IMR-90 (cell line): ENCODE data around the gene GABARAPL1. TPM values are rescaled to one million over a fixed set of nuclear protein-coding genes. Genes with fewer than 3 reads are reported as not detected.

Experiments used
- ATAC-seq: fragments of 200-7000 bp; cut with Tn5 transposase; 2 replicates; pipeline ENCODE4 v1.9.1; 2020; ENCODE audit warnings: low read depth, mild to moderate bottlenecking, moderate library complexity
- BruUV-seq: library from RNA; stranded (reverse); fragments of 400-500 nt; replicated peaks from 2 replicates; lab custom pipeline; 2021; lab: Mats Ljungman, UMichigan
- CTCF ChIA-PET: fragments of 300-600 bp; formaldehyde crosslinking; extraction: SDS; loops from one replicate; lab custom pipeline; 2021; ENCODE audit warnings: antibody characterized with exemption; lab: Yijun Ruan, JAX
- POLR2A ChIA-PET: fragments of 300-600 bp; sonication (Branson Sonifier 250); formaldehyde crosslinking; loops from one replicate; lab custom pipeline; 2022; ENCODE audit warnings: antibody characterized with exemption; ENCODE audit not compliant: unreplicated experiment; lab: Charles Lee
- DNase-seq: peaks from one replicate; pipeline ENCODE4 v3.0.0; 2013
- H2AFZ ChIP-seq: replicated peaks from 2 replicates; pipeline ENCODE3; 2013; ENCODE audit warnings: low read length, mild to moderate bottlenecking; ENCODE audit not compliant: poor library complexity
- H2AK5ac ChIP-seq: 2 replicates; pipeline ENCODE4 v1.6.1; 2013; ENCODE audit warnings: low read depth, low read length, inconsistent platforms
- H2AK9ac ChIP-seq: replicated peaks from 2 replicates; pipeline ENCODE3; 2013; ENCODE audit warnings: mild to moderate bottlenecking, low read depth, low read length, moderate library complexity; ENCODE audit not compliant: poor library complexity
- H2BK120ac ChIP-seq: 2 replicates; pipeline ENCODE4 v1.6.1; 2013; ENCODE audit warnings: low read depth, low read length, inconsistent platforms
- H2BK15ac ChIP-seq: 3 replicates; pipeline ENCODE4 v1.6.1; 2013; ENCODE audit warnings: low read depth, low read length, inconsistent platforms
- H2BK20ac ChIP-seq: 2 replicates; pipeline ENCODE4 v1.6.1; 2013; ENCODE audit warnings: low read depth, mild to moderate bottlenecking, inconsistent platforms, low read length, moderate library complexity
- H2BK5ac ChIP-seq: 2 replicates; pipeline ENCODE4 v1.6.1; 2013; ENCODE audit warnings: mild to moderate bottlenecking, low read depth, low read length, inconsistent platforms; ENCODE audit not compliant: poor library complexity, severe bottlenecking
- H3K14ac ChIP-seq: replicated peaks from 2 replicates; pipeline ENCODE4 v1.6.1; 2013; ENCODE audit warnings: low read depth, low read length, inconsistent platforms
- H3K18ac ChIP-seq: 2 replicates; pipeline ENCODE4 v1.6.1; 2013; ENCODE audit warnings: low read depth, low read length, control low read depth
- H3K23ac ChIP-seq: 2 replicates; pipeline ENCODE4 v1.6.1; 2013; ENCODE audit warnings: low read depth, low read length, inconsistent platforms
- H3K27ac ChIP-seq: 2 replicates; pipeline ENCODE4 v1.5.1; 2013; ENCODE audit warnings: mild to moderate bottlenecking, control low read depth, low read length; ENCODE audit not compliant: insufficient read depth
- H3K27me3 ChIP-seq: 2 replicates; pipeline ENCODE4 v1.6.1; 2013; ENCODE audit warnings: low read length; ENCODE audit not compliant: control insufficient read depth, insufficient read depth
- H3K36me3 ChIP-seq: 2 replicates; pipeline ENCODE4 v1.6.1; 2013; ENCODE audit warnings: low read length, mixed read lengths; ENCODE audit not compliant: control insufficient read depth, insufficient read depth
- H3K4ac ChIP-seq: 2 replicates; pipeline ENCODE4 v1.6.1; 2013; ENCODE audit warnings: low read depth, low read length, inconsistent platforms
- H3K4me1 ChIP-seq: 2 replicates; pipeline ENCODE4 v1.6.1; 2013; ENCODE audit warnings: low read length, mixed read lengths; ENCODE audit not compliant: control insufficient read depth, insufficient read depth
- H3K4me2 ChIP-seq: 2 replicates; pipeline ENCODE4 v1.6.1; 2013; ENCODE audit warnings: low read depth, mild to moderate bottlenecking, control low read depth, low read length, moderate library complexity
- H3K4me3 ChIP-seq: 2 replicates; pipeline ENCODE4 v1.5.1; 2013; ENCODE audit warnings: low read depth, mild to moderate bottlenecking, control low read depth, low read length, moderate library complexity; ENCODE audit not compliant: insufficient read depth
- H3K56ac ChIP-seq: 2 replicates; pipeline ENCODE4 v1.6.1; 2013; ENCODE audit warnings: low read length, inconsistent platforms; ENCODE audit not compliant: insufficient read depth; ENCODE audit errors: extremely low read depth
- H3K79me1 ChIP-seq, 2 experiments: 2 replicates each; pipeline ENCODE4 v1.6.1; 2013; ENCODE audit warnings: low read length in 2 of 2, inconsistent platforms in 1 of 2, low read depth in 1 of 2
- H3K9ac ChIP-seq: 2 replicates; pipeline ENCODE4 v1.6.1; 2013; ENCODE audit warnings: low read depth, low read length, control low read depth
- H3K9me1 ChIP-seq: 2 replicates; pipeline ENCODE4 v1.6.1; 2013; ENCODE audit warnings: low read length, inconsistent platforms; ENCODE audit not compliant: insufficient read depth
- H3K9me3 ChIP-seq: 2 replicates; pipeline ENCODE4 v1.6.1; 2013; ENCODE audit warnings: low read length; ENCODE audit not compliant: control insufficient read depth, insufficient read depth
- H4K20me1 ChIP-seq: 2 replicates; pipeline ENCODE4 v1.6.1; 2013; ENCODE audit warnings: low read length, inconsistent platforms; ENCODE audit not compliant: insufficient read depth
- H4K5ac ChIP-seq: 2 replicates; pipeline ENCODE4 v1.6.1; 2013; ENCODE audit warnings: mild to moderate bottlenecking, low read depth, low read length, control low read depth
- H4K8ac ChIP-seq, 2 experiments: 2 replicates each; pipeline ENCODE4 v1.6.1; 2013; ENCODE audit warnings: low read depth in 2 of 2, low read length in 2 of 2, control low read depth in 1 of 2, inconsistent platforms in 1 of 2
- H4K91ac ChIP-seq: 2 replicates; pipeline ENCODE4 v1.6.1; 2013; ENCODE audit warnings: low read depth, low read length, inconsistent platforms; ENCODE audit not compliant: insufficient read depth
- CEBPB ChIP-seq: IDR thresholded peaks from 2 replicates; pipeline ENCODE4 v1.6.1; 2012; ENCODE audit warnings: low read depth, low read length, improper control_type of control experiment
- CHD1 ChIP-seq: IDR thresholded peaks from 2 replicates; pipeline ENCODE4 v1.6.1; 2012; ENCODE audit warnings: low read depth, low read length, improper control_type of control experiment
- CTCF ChIP-seq: conservative IDR thresholded peaks from 2 replicates; pipeline ENCODE4 v1.5.1; 2012; ENCODE audit warnings: mild to moderate bottlenecking, low read depth, low read length, improper control_type of control experiment
- ELK1 ChIP-seq: fragments of 150-350 bp; IDR thresholded peaks from 2 replicates; pipeline ENCODE4 v1.6.1; 2016; ENCODE audit warnings: low read depth, mild to moderate bottlenecking, low read length, moderate library complexity, borderline replicate concordance
- MAZ ChIP-seq: IDR thresholded peaks from 2 replicates; pipeline ENCODE4 v1.6.1; 2012; ENCODE audit warnings: low read depth, mild to moderate bottlenecking, low read length, improper control_type of control experiment, moderate library complexity, borderline replicate concordance
- MXI1 ChIP-seq: IDR thresholded peaks from 2 replicates; pipeline ENCODE4 v1.6.1; 2012; ENCODE audit warnings: low read depth, mild to moderate bottlenecking, low read length, moderate library complexity, borderline replicate concordance
- POLR2A ChIP-seq: IDR thresholded peaks from 2 replicates; pipeline ENCODE4 v1.6.1; 2012; ENCODE audit warnings: mild to moderate bottlenecking, low read depth, low read length
- RCOR1 ChIP-seq: IDR thresholded peaks from 2 replicates; pipeline ENCODE4 v1.6.1; 2012; ENCODE audit warnings: mild to moderate bottlenecking, low read length, improper control_type of control experiment; ENCODE audit not compliant: insufficient replicate concordance
- RFX5 ChIP-seq: IDR thresholded peaks from 2 replicates; pipeline ENCODE4 v1.8.0; 2012; ENCODE audit warnings: low read depth, mild to moderate bottlenecking, low read length, moderate library complexity
- SMC3 ChIP-seq: fragments of 150-350 bp; IDR thresholded peaks from 2 replicates; pipeline ENCODE4 v1.6.1; 2016; ENCODE audit warnings: low read depth, mild to moderate bottlenecking, antibody characterized with exemption, low read length, moderate library complexity
- WGBS, 2 experiments: methylation state at CpG; one replicate each; pipeline versions ENCODE4 v1.1.5 to v1.1.7; 2013; ENCODE audit warnings: missing lambda C conversion rate in 2 of 2; ENCODE audit not compliant: insufficient read length in 1 of 2; ENCODE audit errors: extremely low coverage in 2 of 2; 5-methylcytosine and 5-hydroxymethylcytosine counted together
- dilution Hi-C: fragments of 300-500 bp; cut with HindIII; formaldehyde crosslinking; loops from one replicate; pipeline ENCODE4 v1.14.3; 2018; ENCODE audit warnings: low sequenced_read_pairs; ENCODE audit not compliant: unreplicated experiment
- in situ Hi-C: fragments of 300-500 bp; cut with MboI; formaldehyde crosslinking; loops from 3 replicates; pipeline ENCODE4 v1.14.3; 2019; ENCODE audit warnings: low sequenced_read_pairs, inconsistent platforms, mixed read lengths
- intact Hi-C: fragments of 100-400 bp; cut with micrococcal nuclease; formaldehyde crosslinking; loops from 2 replicates; pipeline ENCODE4 v1.10.0; 2022
- polyA plus RNA-seq, 3 experiments: library from polyadenylated mRNA; depleted of rRNA; stranded (reverse); fragments of >200 nt; gene quantifications; 2 replicates each; pipeline ENCODE4 v1.2.3, GENCODE V29; 2012; ENCODE audit warnings: low replicate concordance in 1 of 3
- total RNA-seq: library from RNA; depleted of rRNA; stranded (reverse); fragments of >200 nt; gene quantifications from 2 replicates; pipeline ENCODE4 v1.2.3, GENCODE V29; 2012

GABARAPL1 gene
- total and polyA plus RNA-seq, 2 of the 4 experiments (the other 2 are of a cell fraction), result 51.6 to 93.6 TPM

GRCh38 chr12:10227648-10228047, 15.0 kb downstream of the GABARAPL1 start:
- H3K18ac ChIP-seq, result no peak overlapping the region
- H3K4me1 ChIP-seq, result peaks cover 6% of the 10 kb centered on the region
- no peaks in the 10 kb centered on the region for H3K9me3 ChIP-seq
- ATAC-seq (no peak), DNase-seq (no peak)
- H2AFZ ChIP-seq, result no peak overlapping the region
- no CpG with 5 or more reads among the region's 1 CpG for WGBS, 2 experiments
- CTCF ChIA-PET, result no interaction called here
- in situ Hi-C loops, result no loop called here
- no peak overlapping the region; the same call in 1 of the 2 replicates for H3K4me2 ChIP-seq
- no peak overlapping the region for H2AK9ac ChIP-seq
- H3K4me3 ChIP-seq, result no peak overlapping the region
- no peak overlapping the region for H2BK5ac ChIP-seq
- intact Hi-C loops, result no loop called here
- H4K91ac ChIP-seq, result no peak overlapping the region
- H3K79me1 ChIP-seq, result 0 out of 4 replicates have a peak, but pooled peaks cover 0 to 4% of the 10 kb centered on the region in 2 experiments
- no peak overlapping the region for H3K9ac ChIP-seq
- TF ChIP-seq CTCF, result no peak
- TF ChIP-seq CEBPB, result no peak
- no peak for TF ChIP-seq POLR2A
- TF ChIP-seq CHD1, result no peak
- no peak for TF ChIP-seq ELK1
- TF ChIP-seq MAZ, result no peak
- TF ChIP-seq RCOR1, result no peak
- TF ChIP-seq MXI1, result no peak
- no peak for TF ChIP-seq SMC3
- no peak for TF ChIP-seq RFX5
- peaks cover 26% of the 10 kb centered on the region for H3K36me3 ChIP-seq
- BruUV-seq, result no TSS peak
- H3K27ac ChIP-seq, result no peak overlapping the region
- no peak overlapping the region for H3K14ac ChIP-seq
- peaks cover 5% of the 10 kb centered on the region; the same call in 1 of the 2 replicates for H4K20me1 ChIP-seq
- H2AK5ac ChIP-seq, result no peak overlapping the region
- H3K4ac ChIP-seq, result no peak overlapping the region
- POLR2A ChIA-PET, result no interaction called here
- dilution Hi-C loops, result no loop called here
- H3K56ac ChIP-seq, result no peak overlapping the region
- no peak overlapping the region for H4K5ac ChIP-seq
- H4K8ac ChIP-seq, result no peak overlapping the region
- H2BK120ac ChIP-seq, result no peak overlapping the region
- H3K9me1 ChIP-seq, result peaks cover 5% of the 10 kb centered on the region; the same call in 1 of the 2 replicates
- no peak overlapping the region for H2BK15ac ChIP-seq
- H2BK20ac ChIP-seq, result no peak overlapping the region
- no peak overlapping the region for H3K23ac ChIP-seq
- H3K27me3 ChIP-seq, result no peaks in the 10 kb centered on the region
